ENCODE data around the gene RYR3.

The RYR3 gene

DNA sequence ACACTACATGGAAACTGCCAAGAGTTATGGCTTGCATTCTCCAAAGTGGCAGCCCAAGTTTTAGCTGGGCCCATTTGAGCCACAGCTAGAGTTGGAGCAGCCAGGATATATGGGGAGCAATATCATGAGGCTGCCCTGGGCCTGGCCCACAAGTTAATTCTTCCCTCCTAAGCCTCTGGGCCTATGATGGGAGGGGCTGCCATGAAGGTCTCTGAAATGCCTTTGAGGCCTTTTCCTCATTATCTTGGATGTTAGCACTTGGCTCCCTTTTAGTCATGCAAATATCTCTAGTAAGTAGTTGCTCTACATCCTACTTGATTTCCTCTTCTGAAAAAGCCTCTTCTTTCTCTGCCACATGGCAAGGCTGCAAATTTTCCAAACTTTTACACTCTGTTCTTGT is 400.0 kb downstream of the RYR3 start:
- H3K4me1 ChIP-seq (ENCODE audit: low read length) = no peaks in the 10 kb centered on the region
- H3K36me3 ChIP-seq (replicated peaks; ENCODE audit: insufficient read depth, low read length) = no peaks in the 10 kb centered on the region
- H3K4me3 ChIP-seq (ENCODE audit: low read length) = no peak overlapping the region
- no peak overlapping the region for H3K4me2 ChIP-seq (ENCODE audit: low read depth, low read length)
- no peak for DNase-seq
- H3K9me2 ChIP-seq (replicated peaks; ENCODE audit: insufficient read depth, low read length) = no peaks in the 10 kb centered on the region
- H3K27me3 ChIP-seq (replicated peaks; ENCODE audit: insufficient read depth, low read length) = no peaks in the 10 kb centered on the region
- no peak overlapping the region for H3K9ac ChIP-seq (ENCODE audit: low read length)
- H2AFZ ChIP-seq (ENCODE audit: low read length) = no peak overlapping the region
- H3K27ac ChIP-seq (ENCODE audit: low read length) = no peak overlapping the region
- H3K9me3 ChIP-seq (replicated peaks; ENCODE audit: insufficient read depth, low read length) = no peaks in the 10 kb centered on the region
- H3K79me2 ChIP-seq (ENCODE audit: low read length) = no peaks in the 10 kb centered on the region
- TF ChIP-seq EZH2phosphoT487 (IDR thresholded peaks at IDR 0.05; ENCODE audit: low read length) = no peak
- TF ChIP-seq, protein P1, sequence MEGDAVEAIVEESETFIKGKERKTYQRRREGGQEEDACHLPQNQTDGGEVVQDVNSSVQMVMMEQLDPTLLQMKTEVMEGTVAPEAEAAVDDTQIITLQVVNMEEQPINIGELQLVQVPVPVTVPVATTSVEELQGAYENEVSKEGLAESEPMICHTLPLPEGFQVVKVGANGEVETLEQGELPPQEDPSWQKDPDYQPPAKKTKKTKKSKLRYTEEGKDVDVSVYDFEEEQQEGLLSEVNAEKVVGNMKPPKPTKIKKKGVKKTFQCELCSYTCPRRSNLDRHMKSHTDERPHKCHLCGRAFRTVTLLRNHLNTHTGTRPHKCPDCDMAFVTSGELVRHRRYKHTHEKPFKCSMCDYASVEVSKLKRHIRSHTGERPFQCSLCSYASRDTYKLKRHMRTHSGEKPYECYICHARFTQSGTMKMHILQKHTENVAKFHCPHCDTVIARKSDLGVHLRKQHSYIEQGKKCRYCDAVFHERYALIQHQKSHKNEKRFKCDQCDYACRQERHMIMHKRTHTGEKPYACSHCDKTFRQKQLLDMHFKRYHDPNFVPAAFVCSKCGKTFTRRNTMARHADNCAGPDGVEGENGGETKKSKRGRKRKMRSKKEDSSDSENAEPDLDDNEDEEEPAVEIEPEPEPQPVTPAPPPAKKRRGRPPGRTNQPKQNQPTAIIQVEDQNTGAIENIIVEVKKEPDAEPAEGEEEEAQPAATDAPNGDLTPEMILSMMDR (IDR thresholded peaks at IDR 0.05; ENCODE audit: low read length) = no peak
- no peaks in the 10 kb centered on the region for H3F3A ChIP-seq (ENCODE audit: insufficient read depth, low read length)
- H4K20me1 ChIP-seq (ENCODE audit: insufficient read depth, low read length) = no peaks in the 10 kb centered on the region

DNA sequence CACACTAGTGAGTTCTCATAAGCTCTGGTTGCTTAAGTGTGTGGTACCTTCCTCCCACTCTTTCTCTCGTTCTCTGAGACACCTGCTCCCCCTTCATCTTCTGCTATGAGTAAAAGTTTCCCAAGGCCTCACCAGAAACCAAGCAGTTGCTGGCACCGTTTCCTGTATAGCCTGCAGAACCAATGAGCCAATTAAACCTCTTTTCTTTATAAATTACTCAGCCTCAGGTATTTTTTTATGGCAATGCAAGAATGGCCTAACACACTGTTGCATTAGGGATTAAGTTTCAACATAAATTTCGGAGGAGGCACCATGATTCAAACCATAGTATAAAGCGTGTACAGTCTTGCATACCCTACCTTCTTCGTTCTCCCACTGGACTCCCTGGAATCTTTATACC is 405.3 kb downstream of the RYR3 start:
- no peak for DNase-seq
- Histone ChIP-seq H3K27me3 (replicated peaks; ENCODE audit: insufficient read depth, low read length) (no peaks in the 10 kb centered on the region), H3K9me3 (replicated peaks; ENCODE audit: insufficient read depth, low read length) (no peaks in the 10 kb centered on the region), H3F3A (ENCODE audit: insufficient read depth, low read length) (no peaks in the 10 kb centered on the region), H3K9me2 (replicated peaks; ENCODE audit: insufficient read depth, low read length) (no peaks in the 10 kb centered on the region), H4K20me1 (ENCODE audit: insufficient read depth, low read length) (no peaks in the 10 kb centered on the region), H3K27ac (ENCODE audit: low read length) (no peak overlapping the region), H3K9ac (ENCODE audit: low read length) (no peak overlapping the region), H3K36me3 (replicated peaks; ENCODE audit: insufficient read depth, low read length) (no peaks in the 10 kb centered on the region), H2AFZ (ENCODE audit: low read length) (no peak overlapping the region), H3K4me1 (ENCODE audit: low read length) (no peaks in the 10 kb centered on the region), H3K4me2 (ENCODE audit: low read depth, low read length) (no peak overlapping the region), H3K79me2 (ENCODE audit: low read length) (no peaks in the 10 kb centered on the region), H3K4me3 (ENCODE audit: low read length) (no peak overlapping the region)
- TF ChIP-seq EZH2 (optimal IDR thresholded peaks at IDR 0.05; ENCODE audit: low read depth, low read length) (no peak), EZH2phosphoT487 (IDR thresholded peaks at IDR 0.05; ENCODE audit: low read length) (no peak)
- TF ChIP-seq, protein P1 (IDR thresholded peaks at IDR 0.05; ENCODE audit: low read length) = no peak

DNA sequence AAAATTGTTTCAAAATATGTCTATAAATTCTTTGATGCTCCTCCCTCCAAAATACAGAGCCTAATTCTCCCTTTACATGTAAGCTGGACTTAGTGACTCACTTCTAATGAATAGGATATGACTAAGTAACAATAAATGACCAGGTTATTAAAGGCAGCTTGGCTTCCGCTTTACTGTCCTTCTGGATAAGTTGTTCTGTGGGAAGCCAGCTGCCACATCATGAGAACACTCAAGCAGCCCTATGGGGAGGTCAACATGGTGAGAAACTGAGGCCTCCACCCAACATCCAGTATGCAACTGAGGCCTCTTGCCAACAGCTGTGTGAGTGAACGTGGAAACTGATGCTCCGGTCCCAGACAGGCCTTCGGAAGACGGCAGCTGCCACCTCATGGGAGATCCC is 410.2 kb downstream of the RYR3 start:
- H3K9me3 ChIP-seq (replicated peaks; ENCODE audit: insufficient read depth, low read length) = no peaks in the 10 kb centered on the region
- no peaks in the 10 kb centered on the region for H3K36me3 ChIP-seq (replicated peaks; ENCODE audit: insufficient read depth, low read length)
- DNase-seq = no peak
- H3K9me2 ChIP-seq (replicated peaks; ENCODE audit: insufficient read depth, low read length) = no peaks in the 10 kb centered on the region
- H2AFZ ChIP-seq (ENCODE audit: low read length) = no peak overlapping the region
- H4K20me1 ChIP-seq (ENCODE audit: insufficient read depth, low read length) = no peaks in the 10 kb centered on the region
- no peaks in the 10 kb centered on the region for H3K4me1 ChIP-seq (ENCODE audit: low read length)
- no peak overlapping the region for H3K4me3 ChIP-seq (ENCODE audit: low read length)
- no peaks in the 10 kb centered on the region for H3K79me2 ChIP-seq (ENCODE audit: low read length)
- H3K27ac ChIP-seq (ENCODE audit: low read length) = no peak overlapping the region
- H3F3A ChIP-seq (ENCODE audit: insufficient read depth, low read length) = no peaks in the 10 kb centered on the region
- no peak overlapping the region for H3K9ac ChIP-seq (ENCODE audit: low read length)
- TF ChIP-seq EZH2 (optimal IDR thresholded peaks at IDR 0.05; ENCODE audit: low read depth, low read length) (no peak), EZH2phosphoT487 (IDR thresholded peaks at IDR 0.05; ENCODE audit: low read length) (no peak)
- TF ChIP-seq, protein P1 (IDR thresholded peaks at IDR 0.05; ENCODE audit: low read length) = no peak
- H3K4me2 ChIP-seq (ENCODE audit: low read depth, low read length) = no peak overlapping the region
- no peaks in the 10 kb centered on the region for H3K27me3 ChIP-seq (replicated peaks; ENCODE audit: insufficient read depth, low read length)
